OCI-LY1 (cell line): ENCODE measurements around the gene GRIA1.

Experiments
- H2AFZ ChIP-seq: fragments of 200-600 bp; sonication (generic), shearing (Covaris generic); 2 replicates; pipeline ENCODE4 v1.6.0; 2014; ENCODE audit warnings: antibody characterized with exemption, mild to moderate bottlenecking, low read length
- H3F3A ChIP-seq: fragments of 200-600 bp; sonication (generic), shearing (Covaris generic); 2 replicates; pipeline ENCODE4 v1.6.0; 2014; ENCODE audit warnings: mild to moderate bottlenecking, antibody characterized with exemption, low read length, moderate library complexity; ENCODE audit not compliant: insufficient read depth
- H3K27ac ChIP-seq: fragments of 200-600 bp; sonication (generic); 2 replicates; pipeline ENCODE4 v1.5.1; 2014; ENCODE audit warnings: low read length, mixed run types, mild to moderate bottlenecking, low read depth; ENCODE audit not compliant: poor library complexity, severe bottlenecking
- H3K27me3 ChIP-seq: fragments of 200-600 bp; sonication (generic); 2 replicates; pipeline ENCODE4 v1.6.0; 2014; ENCODE audit warnings: antibody characterized with exemption, mild to moderate bottlenecking, low read length, moderate library complexity; ENCODE audit not compliant: insufficient read depth
- H3K36me3 ChIP-seq: fragments of 200-600 bp; sonication (generic); 2 replicates; pipeline ENCODE4 v1.6.1; 2014; ENCODE audit warnings: mild to moderate bottlenecking, antibody characterized with exemption, low read length, moderate library complexity, mixed read lengths; ENCODE audit not compliant: insufficient read depth
- H3K4me1 ChIP-seq: fragments of 200-600 bp; sonication (generic); 2 replicates; pipeline ENCODE4 v1.5.1; 2014; ENCODE audit warnings: mild to moderate bottlenecking, low read length, moderate library complexity; ENCODE audit not compliant: insufficient read depth, severe bottlenecking
- H3K4me2 ChIP-seq: fragments of 200-600 bp; sonication (generic), shearing (Covaris generic); 2 replicates; pipeline ENCODE4 v1.6.1; 2014; ENCODE audit warnings: low read length
- H3K4me3 ChIP-seq: fragments of 200-600 bp; sonication (generic); 2 replicates; pipeline ENCODE4 v1.5.1; 2014; ENCODE audit warnings: low read length, low read depth, mild to moderate bottlenecking, mixed read lengths; ENCODE audit not compliant: poor library complexity, severe bottlenecking
- H3K79me2 ChIP-seq: fragments of 200-600 bp; shearing (Covaris generic); 2 replicates; pipeline ENCODE4 v1.6.1; 2016; ENCODE audit warnings: mixed run types, low read length, mixed read lengths; ENCODE audit not compliant: insufficient read depth
- H3K9ac ChIP-seq: fragments of 200-600 bp; sonication (generic), shearing (Covaris generic); 2 replicates; pipeline ENCODE4 v1.6.1; 2014; ENCODE audit warnings: mild to moderate bottlenecking, low read length, mixed read lengths
- H3K9me2 ChIP-seq: fragments of 200-600 bp; sonication (generic), shearing (Covaris generic); 2 replicates; pipeline ENCODE4 v1.6.1; 2014; ENCODE audit warnings: low read depth, mild to moderate bottlenecking, low read length, mixed read lengths
- H3K9me3 ChIP-seq: fragments of 200-600 bp; shearing (Covaris generic); 2 replicates; pipeline ENCODE4 v1.6.1; 2014; ENCODE audit warnings: low read length, mixed read lengths
- H4K20me1 ChIP-seq: fragments of 200-600 bp; sonication (generic), shearing (Covaris generic); 2 replicates; pipeline ENCODE4 v1.6.0; 2016; ENCODE audit warnings: mild to moderate bottlenecking, low read length; ENCODE audit not compliant: insufficient read depth
- EZH2 ChIP-seq: fragments of 200-600 bp; sonication (generic), shearing (Covaris generic); IDR thresholded peaks from 2 replicates; pipeline ENCODE4 v1.8.0; 2017; ENCODE audit warnings: borderline replicate concordance, mixed run types, mild to moderate bottlenecking, antibody characterized with exemption, low read length, moderate library complexity, mixed read lengths
- TF ChIP-seq, protein P1 (sequence below): fragments of 200-600 bp; sonication (generic), shearing (Covaris generic); IDR thresholded peaks from 2 replicates; pipeline ENCODE4 v1.5.1; 2017; ENCODE audit warnings: mild to moderate bottlenecking, antibody characterized with exemption, low read length, moderate library complexity, mixed read lengths

Gene GRIA1

DNA sequence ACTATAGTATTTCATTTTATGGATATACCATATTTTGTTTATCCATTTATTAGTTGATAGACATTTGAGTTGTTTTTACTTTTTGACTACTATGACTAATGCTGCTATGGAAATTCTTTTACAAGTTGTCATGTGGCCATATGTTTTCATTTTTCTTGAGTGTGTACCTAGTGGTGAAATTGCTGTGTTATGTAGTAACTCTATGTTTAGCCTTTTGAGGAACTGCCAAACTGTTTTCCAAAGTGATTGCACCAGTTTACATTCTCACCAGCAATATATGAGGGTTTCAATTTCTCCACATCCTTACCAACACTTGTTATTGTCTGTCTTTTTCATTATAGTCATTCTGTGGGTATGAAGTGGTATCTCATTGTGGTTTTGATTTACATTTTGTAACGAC lies 75.4 kb downstream of the GRIA1 start:
- no peak overlapping the region for H2AFZ ChIP-seq
- H3K27me3 ChIP-seq = no peaks in the 10 kb centered on the region
- H3K4me1 ChIP-seq = no peaks in the 10 kb centered on the region
- no peaks in the 10 kb centered on the region for H3K9me2 ChIP-seq
- H3K9me3 ChIP-seq = no peaks in the 10 kb centered on the region
- no peaks in the 10 kb centered on the region for H3K79me2 ChIP-seq
- H3K9ac ChIP-seq = no peak overlapping the region
- no peaks in the 10 kb centered on the region for H3K36me3 ChIP-seq
- no peak for TF ChIP-seq EZH2
- TF ChIP-seq, protein P1, sequence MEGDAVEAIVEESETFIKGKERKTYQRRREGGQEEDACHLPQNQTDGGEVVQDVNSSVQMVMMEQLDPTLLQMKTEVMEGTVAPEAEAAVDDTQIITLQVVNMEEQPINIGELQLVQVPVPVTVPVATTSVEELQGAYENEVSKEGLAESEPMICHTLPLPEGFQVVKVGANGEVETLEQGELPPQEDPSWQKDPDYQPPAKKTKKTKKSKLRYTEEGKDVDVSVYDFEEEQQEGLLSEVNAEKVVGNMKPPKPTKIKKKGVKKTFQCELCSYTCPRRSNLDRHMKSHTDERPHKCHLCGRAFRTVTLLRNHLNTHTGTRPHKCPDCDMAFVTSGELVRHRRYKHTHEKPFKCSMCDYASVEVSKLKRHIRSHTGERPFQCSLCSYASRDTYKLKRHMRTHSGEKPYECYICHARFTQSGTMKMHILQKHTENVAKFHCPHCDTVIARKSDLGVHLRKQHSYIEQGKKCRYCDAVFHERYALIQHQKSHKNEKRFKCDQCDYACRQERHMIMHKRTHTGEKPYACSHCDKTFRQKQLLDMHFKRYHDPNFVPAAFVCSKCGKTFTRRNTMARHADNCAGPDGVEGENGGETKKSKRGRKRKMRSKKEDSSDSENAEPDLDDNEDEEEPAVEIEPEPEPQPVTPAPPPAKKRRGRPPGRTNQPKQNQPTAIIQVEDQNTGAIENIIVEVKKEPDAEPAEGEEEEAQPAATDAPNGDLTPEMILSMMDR = no peak
- H3K4me2 ChIP-seq = no peak overlapping the region
- H3K4me3 ChIP-seq = no peak overlapping the region
- no peaks in the 10 kb centered on the region for H3F3A ChIP-seq
- no peaks in the 10 kb centered on the region for H4K20me1 ChIP-seq
- H3K27ac ChIP-seq = no peak overlapping the region

DNA sequence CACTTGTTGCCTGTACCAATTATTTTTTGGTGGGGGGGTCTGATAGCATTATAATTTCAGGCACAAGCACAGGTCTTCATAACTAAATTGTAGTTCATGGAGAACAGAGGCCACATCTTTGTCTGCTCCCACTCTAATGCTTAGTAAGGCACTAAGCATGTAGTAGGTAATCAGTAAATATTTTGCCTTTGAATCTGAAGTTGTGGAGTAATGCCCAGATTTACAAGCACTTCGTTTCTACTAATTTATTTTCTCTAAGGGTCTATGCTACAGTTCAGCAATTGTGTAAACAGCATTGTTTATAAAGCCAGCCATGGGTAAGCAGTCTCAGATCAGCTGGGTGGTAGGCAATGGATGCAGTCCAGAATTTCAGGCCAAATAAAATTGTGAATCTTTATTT lies 78.6 kb downstream of the GRIA1 start:
- H3K79me2 ChIP-seq = no peaks in the 10 kb centered on the region
- H3K36me3 ChIP-seq = no peaks in the 10 kb centered on the region
- TF ChIP-seq EZH2 = no peak
- TF ChIP-seq, protein P1 = no peak
- no peaks in the 10 kb centered on the region for H3F3A ChIP-seq
- H3K4me3 ChIP-seq = no peak overlapping the region
- no peak overlapping the region for H3K27ac ChIP-seq
- no peaks in the 10 kb centered on the region for H3K27me3 ChIP-seq
- no peaks in the 10 kb centered on the region for H3K9me2 ChIP-seq
- no peak overlapping the region for H3K9ac ChIP-seq
- H3K4me1 ChIP-seq = no peaks in the 10 kb centered on the region
- H3K9me3 ChIP-seq = no peaks in the 10 kb centered on the region
- H3K4me2 ChIP-seq = no peak overlapping the region
- no peak overlapping the region for H2AFZ ChIP-seq
- H4K20me1 ChIP-seq = no peaks in the 10 kb centered on the region

DNA sequence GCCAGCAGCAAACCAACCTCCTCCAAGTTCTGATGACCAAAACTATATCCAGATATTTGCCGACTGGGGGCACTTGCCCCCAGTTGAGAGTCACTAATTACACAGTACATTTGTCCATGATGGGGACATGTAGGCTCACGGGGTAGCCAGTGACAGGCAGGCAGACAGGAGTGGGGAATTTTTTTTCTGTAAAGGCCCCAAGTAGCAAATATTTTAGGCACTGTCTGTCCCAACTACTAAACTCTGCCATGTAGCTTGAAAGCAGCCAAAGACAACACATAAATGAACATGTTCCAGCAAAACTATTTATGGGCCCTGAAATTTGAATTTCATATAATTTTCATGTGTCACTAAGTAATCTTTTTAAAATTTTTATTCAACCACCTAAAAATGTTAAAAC lies 80.7 kb downstream of the GRIA1 start:
- H3K4me3 ChIP-seq = no peak overlapping the region
- H3K79me2 ChIP-seq = no peaks in the 10 kb centered on the region
- no peak overlapping the region for H3K9ac ChIP-seq
- H3K4me2 ChIP-seq = no peak overlapping the region
- H3K27ac ChIP-seq = no peak overlapping the region
- H3K4me1 ChIP-seq = no peaks in the 10 kb centered on the region
- H3F3A ChIP-seq = no peaks in the 10 kb centered on the region
- TF ChIP-seq, protein P1 = no peak
- TF ChIP-seq EZH2 = no peak
- no peaks in the 10 kb centered on the region for H3K36me3 ChIP-seq
- H3K27me3 ChIP-seq = no peaks in the 10 kb centered on the region
- H4K20me1 ChIP-seq = no peaks in the 10 kb centered on the region
- H2AFZ ChIP-seq = no peak overlapping the region
- no peaks in the 10 kb centered on the region for H3K9me3 ChIP-seq
- H3K9me2 ChIP-seq = no peaks in the 10 kb centered on the region
